H1 (cell line): Measurements from ENCODE around the gene GABRG3. TPM values are rescaled to one million over a fixed set of nuclear protein-coding genes. Genes with fewer than 3 reads are reported as not detected.

Experiments
- HDAC6 ChIP-seq: IDR thresholded peaks from one replicate; pipeline ENCODE4 v1.7.1; 2012; ENCODE audit warnings: low read depth, mild to moderate bottlenecking, inconsistent platforms, low read length, moderate library complexity
- polyA plus RNA-seq, 7 experiments: library from polyadenylated mRNA; depleted of rRNA in 3 of 7; stranded (reverse) in 5 of 7; unstranded in 2 of 7; fragments of >200 nt in 5 of 7; fragments of 200-250 nt in 2 of 7; gene quantifications; 1 replicate in 5 of 7; 2 replicates in 1 of 7; 4 replicates in 1 of 7; pipeline versions ENCODE4 v1.2.1 to v1.2.3, GENCODE V29; 2011 to 2013; ENCODE audit warnings: missing spikeins in 2 of 7, mixed read lengths in 2 of 7
- total RNA-seq: library from RNA; stranded (reverse); fragmentation: NEBNext Ultra II Directional; extraction: Animal tissue kit (Norgen Biotek cat#: 25700); gene quantifications from 2 replicates; pipeline ENCODE4 v1.2.1, GENCODE V29; 2021

The GABRG3 gene
- total and polyA plus RNA-seq, 2 of the 8 experiments (the other 6 are each of a cell fraction or from before 2014, with no cell fraction given), result 0.17 to 0.80 TPM

- no peak for TF ChIP-seq HDAC6
Observed at GRCh38 chr15:27486051-27486450, 515.1 kb downstream of the GABRG3 start (continued).
